ENCODE results near the gene ZNF316. TPM values are rescaled to one million over a fixed set of nuclear protein-coding genes. Genes with fewer than 3 reads are reported as not detected.

ZNF316 gene
- total and polyA plus RNA-seq, 4 donors, result 20.9 to 38.5 (median 24.0) TPM

DNA sequence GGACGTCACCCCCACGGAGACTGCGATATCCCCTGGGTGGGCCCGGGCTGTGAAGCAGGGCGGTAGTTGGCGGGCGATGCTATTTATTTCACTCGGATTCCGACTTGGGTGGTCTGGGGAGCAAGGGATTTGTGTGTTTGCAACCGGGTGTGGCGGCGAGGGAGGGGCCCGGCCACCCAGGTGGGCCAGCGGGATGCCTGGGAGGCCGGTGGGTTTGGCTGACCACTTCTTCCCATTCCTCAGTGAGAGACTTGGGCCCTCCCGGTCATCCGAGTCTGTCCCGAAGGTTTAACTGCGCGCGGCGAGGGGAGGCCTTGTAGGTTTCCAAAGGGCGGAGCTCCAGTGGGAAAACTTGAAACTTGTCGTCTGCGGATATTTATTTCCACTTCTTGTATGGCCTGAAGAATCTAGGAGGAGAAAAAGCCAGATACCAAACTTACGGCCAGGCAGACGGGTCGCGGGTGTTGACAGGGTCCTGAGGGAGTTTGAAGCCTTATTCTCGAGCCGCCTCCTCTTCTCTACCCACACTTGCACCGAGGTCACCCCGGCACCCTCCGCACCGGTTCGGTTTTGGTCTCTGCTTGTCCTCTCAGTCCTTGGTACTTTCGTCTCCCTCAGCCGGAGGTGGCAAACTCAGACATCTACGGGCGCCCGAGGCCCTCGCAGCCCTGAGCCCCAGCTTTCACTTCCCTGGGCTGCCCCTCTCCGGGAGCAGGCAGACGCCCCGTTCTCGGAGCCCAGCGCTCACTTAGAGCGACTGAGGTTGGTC lies 17.9 kb downstream of the ZNF316 start:
- Histone ChIP-seq H3K36me3 (ENCODE audit: control insufficient read depth in 4 of 4, insufficient read depth in 4 of 4, low read length in 4 of 4) (peaks cover 9 to 56% (median 24%) of the 10 kb centered on the region in 4 donors), H3K27ac (ENCODE audit: low read depth in 1 of 2, low read length in 1 of 2) (no peak overlapping the region), H3K9me3 (ENCODE audit: control insufficient read depth in 4 of 4, insufficient read depth in 3 of 4, low read length in 3 of 4) (peaks cover 0 to 34% (median 0%) of the 10 kb centered on the region in 4 donors), H3K4me1 (ENCODE audit: control insufficient read depth in 5 of 5, insufficient read depth in 5 of 5, low read length in 5 of 5) (peaks cover 0 to 6% (median 0%) of the 10 kb centered on the region in 5 donors), H3K4me3 (no peak overlapping the region), H3K27me3 (ENCODE audit: control insufficient read depth in 3 of 3, insufficient read depth in 3 of 3, low read length in 2 of 3) (no peaks in the 10 kb centered on the region), H3K9ac (ENCODE audit: insufficient read depth in 1 of 2, low read length in 2 of 2) (no peak overlapping the region)
- DNase-seq (no peak), ATAC-seq (ENCODE audit: insufficient read depth, low FRiP score) (no peak)
- TF ChIP-seq, protein P1, sequence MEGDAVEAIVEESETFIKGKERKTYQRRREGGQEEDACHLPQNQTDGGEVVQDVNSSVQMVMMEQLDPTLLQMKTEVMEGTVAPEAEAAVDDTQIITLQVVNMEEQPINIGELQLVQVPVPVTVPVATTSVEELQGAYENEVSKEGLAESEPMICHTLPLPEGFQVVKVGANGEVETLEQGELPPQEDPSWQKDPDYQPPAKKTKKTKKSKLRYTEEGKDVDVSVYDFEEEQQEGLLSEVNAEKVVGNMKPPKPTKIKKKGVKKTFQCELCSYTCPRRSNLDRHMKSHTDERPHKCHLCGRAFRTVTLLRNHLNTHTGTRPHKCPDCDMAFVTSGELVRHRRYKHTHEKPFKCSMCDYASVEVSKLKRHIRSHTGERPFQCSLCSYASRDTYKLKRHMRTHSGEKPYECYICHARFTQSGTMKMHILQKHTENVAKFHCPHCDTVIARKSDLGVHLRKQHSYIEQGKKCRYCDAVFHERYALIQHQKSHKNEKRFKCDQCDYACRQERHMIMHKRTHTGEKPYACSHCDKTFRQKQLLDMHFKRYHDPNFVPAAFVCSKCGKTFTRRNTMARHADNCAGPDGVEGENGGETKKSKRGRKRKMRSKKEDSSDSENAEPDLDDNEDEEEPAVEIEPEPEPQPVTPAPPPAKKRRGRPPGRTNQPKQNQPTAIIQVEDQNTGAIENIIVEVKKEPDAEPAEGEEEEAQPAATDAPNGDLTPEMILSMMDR (IDR thresholded peaks at IDR 0.05; ENCODE audit: control extremely low read depth, extremely low read depth), result no peak
- WGBS, 2 donors, result 96% methylated on average over 46 to 48 of the region's 48 CpGs

DNA sequence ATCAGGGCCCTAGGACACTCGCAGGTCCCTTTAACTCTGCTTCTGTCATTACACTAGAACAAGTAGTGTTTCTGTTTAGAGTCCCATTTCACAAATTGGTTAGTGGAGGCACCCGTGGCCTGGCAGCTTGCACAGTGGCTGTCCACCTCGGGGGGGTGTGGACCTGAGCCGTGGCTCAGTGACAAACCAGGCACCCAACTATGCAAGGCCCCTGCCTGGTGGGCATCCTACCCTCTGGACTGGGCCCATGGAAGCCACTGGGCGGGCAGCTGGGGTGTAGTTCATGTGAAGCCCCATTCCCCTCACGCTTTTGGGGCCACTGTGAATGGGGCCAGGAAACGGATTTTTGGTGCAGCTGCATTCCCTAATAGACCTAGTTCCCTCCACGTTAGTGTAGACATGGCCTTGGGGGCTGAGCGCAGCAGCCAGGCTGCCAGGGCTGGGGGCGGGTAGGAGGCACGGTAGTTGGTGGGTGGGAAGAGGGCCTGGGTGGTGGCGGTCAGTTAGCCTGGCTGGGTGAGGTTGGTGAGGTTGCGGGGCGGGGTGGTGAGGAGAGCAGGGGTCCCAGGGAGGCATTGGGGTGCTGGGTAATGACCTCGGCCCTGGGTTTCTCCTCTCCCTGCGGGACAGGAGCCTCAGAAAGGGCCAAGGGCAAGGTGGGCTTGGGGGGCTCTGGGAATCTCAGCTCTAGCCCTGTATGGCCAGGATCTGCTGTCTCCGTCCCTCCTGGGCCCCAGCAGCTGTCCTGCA lies 18.7 kb downstream of the ZNF316 start:
- ATAC-seq (ENCODE audit: insufficient read depth, low FRiP score) (no peak), DNase-seq (no peak)
- H3K4me3 ChIP-seq, result no peak overlapping the region
- no peak overlapping the region for H3K9ac ChIP-seq (ENCODE audit: insufficient read depth in 1 of 2, low read length in 2 of 2)
- WGBS, 2 donors, result 96 to 97% methylated on average over 17 of the region's 17 CpGs
- TF ChIP-seq, protein P1 (IDR thresholded peaks at IDR 0.05; ENCODE audit: control extremely low read depth, extremely low read depth), result no peak
- peaks cover 6 to 49% (median 20%) of the 10 kb centered on the region in 4 donors for H3K36me3 ChIP-seq (ENCODE audit: control insufficient read depth in 4 of 4, insufficient read depth in 4 of 4, low read length in 4 of 4)
- H3K4me1 ChIP-seq (ENCODE audit: control insufficient read depth in 5 of 5, insufficient read depth in 5 of 5, low read length in 5 of 5), result peaks cover 0 to 6% (median 0%) of the 10 kb centered on the region in 5 donors
- peaks cover 0 to 29% (median 0%) of the 10 kb centered on the region in 4 donors for H3K9me3 ChIP-seq (ENCODE audit: control insufficient read depth in 4 of 4, insufficient read depth in 3 of 4, low read length in 3 of 4)
- H3K27ac ChIP-seq (ENCODE audit: low read depth in 1 of 2, low read length in 1 of 2), result no peak overlapping the region
- no peaks in the 10 kb centered on the region for H3K27me3 ChIP-seq (ENCODE audit: control insufficient read depth in 3 of 3, insufficient read depth in 3 of 3, low read length in 2 of 3)

DNA sequence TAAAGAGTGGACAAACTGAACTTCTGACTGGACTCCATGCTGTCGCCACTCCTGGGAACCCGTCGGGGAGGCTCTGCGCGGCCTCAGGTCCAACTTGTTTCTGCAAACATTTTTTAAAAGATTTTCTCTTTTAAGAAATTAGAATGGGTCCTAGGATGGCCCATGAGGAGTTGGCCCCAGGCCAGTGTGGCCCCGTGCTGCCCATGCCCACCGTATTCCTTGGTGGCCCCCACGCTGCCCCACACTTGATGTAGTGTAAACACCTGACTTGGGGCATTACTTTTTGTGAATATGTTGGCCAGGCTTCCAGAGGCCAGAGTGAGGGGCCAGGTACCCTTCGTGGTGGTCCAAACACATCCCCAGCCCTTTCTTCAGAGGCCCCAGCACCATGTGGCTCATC lies 19.3 kb downstream of the ZNF316 start:
- Histone ChIP-seq H3K9ac (ENCODE audit: insufficient read depth in 1 of 2, low read length in 2 of 2) (no peak overlapping the region), H3K27ac (ENCODE audit: low read depth in 1 of 2, low read length in 1 of 2) (no peak overlapping the region), H3K9me3 (ENCODE audit: control insufficient read depth in 4 of 4, insufficient read depth in 3 of 4, low read length in 3 of 4) (peaks cover 0 to 28% (median 0%) of the 10 kb centered on the region in 4 donors), H3K4me1 (ENCODE audit: control insufficient read depth in 5 of 5, insufficient read depth in 5 of 5, low read length in 5 of 5) (peaks cover 0 to 6% (median 0%) of the 10 kb centered on the region in 5 donors), H3K36me3 (ENCODE audit: control insufficient read depth in 4 of 4, insufficient read depth in 4 of 4, low read length in 4 of 4) (peaks cover 3 to 46% (median 18%) of the 10 kb centered on the region in 4 donors), H3K27me3 (ENCODE audit: control insufficient read depth in 3 of 3, insufficient read depth in 3 of 3, low read length in 2 of 3) (no peaks in the 10 kb centered on the region), H3K4me3 (no peak overlapping the region)
- DNase-seq (no peak), ATAC-seq (ENCODE audit: insufficient read depth, low FRiP score) (no peak)
- 94 to 96% methylated on average over 9 of the region's 9 CpGs for WGBS, 2 donors
- TF ChIP-seq, protein P1 (IDR thresholded peaks at IDR 0.05; ENCODE audit: control extremely low read depth, extremely low read depth), result no peak

Data from lung (tissue), 12 donors.